GM18507 (cell line): ENCODE results near the gene CATSPERD.
"Not testable (repeated sequence)": the region's sequence is repeated elsewhere in the genome, so short reads cannot be mapped to it uniquely, and the experiment has no call there.

ENCODE experiments used
- DNase-seq: peaks from one replicate; pipeline ENCODE4 v3.0.0; 2011; ENCODE audit warnings: low read depth; ENCODE audit not compliant: insufficient read length; ENCODE audit errors: extremely low spot score
- FAIRE-seq: peaks from 2 replicates; lab custom pipeline; 2011; peaks lifted over from hg19 to GRCh38; lab: Jason Lieb, UNC

The CATSPERD gene

GRCh38 chr19:5718037-5718578, 2.3 kb upstream of the CATSPERD start:
- DNase-seq (no peak), FAIRE-seq (no peak)

- DNase-seq (no peak), FAIRE-seq (no peak)
Observed at GRCh38 chr19:5718579-5719273, 1.7 kb upstream of the CATSPERD start.

GRCh38 chr19:5719274-5719960, 1.0 kb upstream of the CATSPERD start:
- FAIRE-seq (no peak), DNase-seq (no peak)

- FAIRE-seq (no peak), DNase-seq (no peak)
Observed at GRCh38 chr19:5727453-5728050, 7.1 kb downstream of the CATSPERD start.

GRCh38 chr19:5733172-5733571, 12.7 kb downstream of the CATSPERD start:
- not testable (repeated sequence) for DNase-seq, FAIRE-seq

GRCh38 chr19:5738423-5738822, 18.0 kb downstream of the CATSPERD start:
- DNase-seq (no peak), FAIRE-seq (no peak)

- DNase-seq (no peak), FAIRE-seq (no peak)
Observed at GRCh38 chr19:5742051-5742450, 21.6 kb downstream of the CATSPERD start.

GRCh38 chr19:5743630-5744029, 23.2 kb downstream of the CATSPERD start:
- DNase-seq (no peak), FAIRE-seq (no peak)

GRCh38 chr19:5744999-5745398, 24.6 kb downstream of the CATSPERD start:
- DNase-seq, FAIRE-seq: not testable (repeated sequence)

GRCh38 chr19:5748920-5749319, 28.5 kb downstream of the CATSPERD start:
- DNase-seq, FAIRE-seq: not testable (repeated sequence)

- DNase-seq = no peak
- no peak for FAIRE-seq
Observed at GRCh38 chr19:5749505-5749904, 29.1 kb downstream of the CATSPERD start.

GRCh38 chr19:5751709-5752108, 31.3 kb downstream of the CATSPERD start:
- FAIRE-seq = no peak
- DNase-seq = no peak

GRCh38 chr19:5753743-5754142, 33.3 kb downstream of the CATSPERD start:
- FAIRE-seq (no peak), DNase-seq (no peak)

- FAIRE-seq = no peak
- DNase-seq = no peak
Observed at GRCh38 chr19:5762608-5763217, 42.3 kb downstream of the CATSPERD start.

- no peak for FAIRE-seq
- DNase-seq = no peak
Observed at GRCh38 chr19:5765220-5765619, 44.8 kb downstream of the CATSPERD start.

GRCh38 chr19:5767949-5768348, 47.5 kb downstream of the CATSPERD start:
- FAIRE-seq (no peak), DNase-seq (no peak)

- DNase-seq (no peak), FAIRE-seq (no peak)
Observed at GRCh38 chr19:5772416-5772815, 52.0 kb downstream of the CATSPERD start.

- DNase-seq (no peak), FAIRE-seq (no peak)
Observed at GRCh38 chr19:5773276-5773675, 52.8 kb downstream of the CATSPERD start.

- FAIRE-seq (no peak), DNase-seq (no peak)
Observed at GRCh38 chr19:5774921-5775320, 54.5 kb downstream of the CATSPERD start.

GRCh38 chr19:5775668-5776309, 55.4 kb downstream of the CATSPERD start:
- DNase-seq (no peak), FAIRE-seq (no peak)
